Retina (tissue), 1 donor: Measurements from ENCODE around the gene BCAP29.
"Not testable (repeated sequence)": the region's sequence is repeated elsewhere in the genome, so short reads cannot be mapped to it uniquely, and the experiment has no call there.

Experiments
- DNase-seq: peaks from one replicate; pipeline ENCODE4 v3.0.0-alpha.2; 2016

The BCAP29 gene

GRCh38 chr7:107627002-107627401 lies 47.0 kb downstream of the BCAP29 start:
- no peak for DNase-seq

- DNase-seq, result no peak
Observed at GRCh38 chr7:107628461-107629064, 48.5 kb downstream of the BCAP29 start.

GRCh38 chr7:107630342-107630741 lies 50.3 kb downstream of the BCAP29 start:
- DNase-seq, result no peak

GRCh38 chr7:107631588-107632491 lies 51.8 kb downstream of the BCAP29 start:
- DNase-seq, result no peak

- DNase-seq, result no peak
Observed at GRCh38 chr7:107632492-107632865, 52.4 kb downstream of the BCAP29 start.

GRCh38 chr7:107638594-107638993 lies 58.5 kb downstream of the BCAP29 start:
- no peak for DNase-seq

- not testable (repeated sequence) for DNase-seq
Observed at GRCh38 chr7:107639070-107639469, 59.0 kb downstream of the BCAP29 start.

GRCh38 chr7:107641676-107642075 lies 61.6 kb downstream of the BCAP29 start:
- no peak for DNase-seq

GRCh38 chr7:107642501-107642900 lies 62.5 kb downstream of the BCAP29 start:
- no peak for DNase-seq

GRCh38 chr7:107643407-107643806 lies 63.4 kb downstream of the BCAP29 start:
- no peak for DNase-seq

GRCh38 chr7:107643938-107644308 lies 63.9 kb downstream of the BCAP29 start:
- DNase-seq, result no peak

- no peak for DNase-seq
Observed at GRCh38 chr7:107644309-107644974, 64.4 kb downstream of the BCAP29 start.

- no peak for DNase-seq
Observed at GRCh38 chr7:107652642-107653041, 72.6 kb downstream of the BCAP29 start.

- no peak for DNase-seq
Observed at GRCh38 chr7:107658467-107658866, 78.4 kb downstream of the BCAP29 start.

- no peak for DNase-seq
Observed at GRCh38 chr7:107659666-107660065, 79.6 kb downstream of the BCAP29 start.

- peak; percentile 63 for DNase-seq
Observed at GRCh38 chr7:107660381-107661080, 80.5 kb downstream of the BCAP29 start, which contains the start of gene SLC26A4. Gene SLC26A4 (plus strand): TSS chr7:107660828. CDS start chr7:107661642, 814 bp downstream.

- peak; percentile 80 for DNase-seq
Observed at GRCh38 chr7:107661081-107661864, 81.2 kb downstream of the BCAP29 start.

GRCh38 chr7:107661865-107662379 lies 81.9 kb downstream of the BCAP29 start:
- no peak for DNase-seq

- DNase-seq, result no peak
Observed at GRCh38 chr7:107663196-107663595, 83.2 kb downstream of the BCAP29 start.

GRCh38 chr7:107666790-107667189 lies 86.7 kb downstream of the BCAP29 start:
- DNase-seq, result no peak

GRCh38 chr7:107667341-107667740 lies 87.3 kb downstream of the BCAP29 start:
- DNase-seq, result no peak

- no peak for DNase-seq
Observed at GRCh38 chr7:107668296-107668695, 88.2 kb downstream of the BCAP29 start.
